Stimulated activated effector memory CD8-positive, alpha-beta T cell treated with anti-CD3 and anti-CD28 coated beads, Interleukin-12 subunit alpha, Interleukin-12 subunit beta, amount 100 ng/mL, for 72 hours (primary cell): Measurements from ENCODE around the gene LBR.

Experiments
- ATAC-seq: fragments of 150-1000 bp; cut with Tn5 transposase; 2 replicates; pipeline ENCODE4 v1.10.0; 2021
- DNase-seq, 2 donors: peaks; one replicate each; pipeline ENCODE4 v3.0.0; 2021 to 2022; ENCODE audit warnings: low spot score in 2 of 2
- H3K27ac Mint-ChIP-seq: one replicate; pipeline ENCODE4 v1.8.0; 2022; ENCODE audit warnings: mild to moderate bottlenecking, mixed read lengths
- H3K36me3 Mint-ChIP-seq: one replicate; pipeline ENCODE4 v1.8.0; 2022; ENCODE audit warnings: mild to moderate bottlenecking, mixed read lengths
- H3K4me1 Mint-ChIP-seq: one replicate; pipeline ENCODE4 v1.8.0; 2022; ENCODE audit warnings: mixed read lengths
- H3K4me3 Mint-ChIP-seq: one replicate; pipeline ENCODE4 v1.8.0; 2022; ENCODE audit warnings: mild to moderate bottlenecking, mixed read lengths
- H3K9me3 Mint-ChIP-seq: one replicate; pipeline ENCODE4 v1.8.0; 2022; ENCODE audit warnings: mixed read lengths

Gene LBR

DNA sequence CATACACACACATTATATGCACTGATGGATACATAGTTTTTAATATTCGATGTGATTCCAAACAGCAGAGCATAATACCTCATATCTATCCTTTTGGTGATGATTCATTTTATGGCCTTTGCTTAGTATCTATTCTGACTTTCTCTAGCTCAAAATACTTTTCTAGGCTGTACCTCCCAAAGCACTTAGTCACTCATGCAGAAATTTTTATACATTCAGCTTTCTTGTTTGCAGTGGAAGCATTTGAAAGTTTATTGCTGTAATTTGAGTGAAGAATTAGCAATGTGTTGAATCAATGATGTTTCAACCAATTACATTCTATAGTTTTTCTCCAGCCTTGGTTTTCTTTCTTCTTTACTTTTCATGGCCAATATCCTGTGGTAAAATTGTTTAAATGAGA lies 66.7 kb downstream of the LBR start:
- DNase-seq (no peak), ATAC-seq (no peak)
- no peak overlapping the region for H3K27ac Mint-ChIP-seq
- no peaks in the 10 kb centered on the region for H3K36me3 Mint-ChIP-seq
- H3K4me3 Mint-ChIP-seq: no peak overlapping the region
- H3K9me3 Mint-ChIP-seq: no peaks in the 10 kb centered on the region
- H3K4me1 Mint-ChIP-seq: no peaks in the 10 kb centered on the region

- H3K27ac Mint-ChIP-seq: no peak overlapping the region
- no peaks in the 10 kb centered on the region for H3K36me3 Mint-ChIP-seq
- DNase-seq: no peak
- no peaks in the 10 kb centered on the region for H3K9me3 Mint-ChIP-seq
- H3K4me3 Mint-ChIP-seq: no peak overlapping the region
- ATAC-seq: no peak
- H3K4me1 Mint-ChIP-seq: no peaks in the 10 kb centered on the region
These were observed 67.7 kb downstream of the LBR start for GRCh38 chr1:225360119-225360518.

DNA sequence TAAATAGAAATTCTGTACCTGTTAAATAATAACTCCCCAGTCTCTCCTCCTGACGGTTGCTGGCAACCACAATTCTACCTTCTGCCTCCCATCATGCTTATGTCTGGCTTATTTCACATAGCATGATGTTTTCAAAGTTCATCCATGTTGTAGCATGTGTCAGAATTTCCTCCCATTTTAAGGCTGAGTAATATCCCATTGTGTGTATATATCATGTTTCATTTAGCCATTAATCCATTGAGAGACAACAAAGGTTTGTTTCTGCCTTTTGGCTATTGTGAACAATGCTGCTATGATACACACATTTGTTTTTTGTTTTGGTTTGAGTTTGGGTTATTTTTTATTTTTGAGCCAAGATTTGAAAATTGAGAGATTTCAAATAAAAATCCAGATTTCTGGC lies 72.0 kb downstream of the LBR start:
- no peak overlapping the region for H3K4me3 Mint-ChIP-seq
- no peaks in the 10 kb centered on the region for H3K4me1 Mint-ChIP-seq
- no peak overlapping the region for H3K27ac Mint-ChIP-seq
- H3K9me3 Mint-ChIP-seq: no peaks in the 10 kb centered on the region
- DNase-seq: no peak
- H3K36me3 Mint-ChIP-seq: no peaks in the 10 kb centered on the region
- no peak for ATAC-seq

- DNase-seq: no peak
- Mint-ChIP-seq H3K27ac (no peak overlapping the region), H3K4me1 (no peaks in the 10 kb centered on the region), H3K36me3 (no peaks in the 10 kb centered on the region), H3K9me3 (no peaks in the 10 kb centered on the region), H3K4me3 (no peak overlapping the region)
- ATAC-seq: no peak
These were observed 72.9 kb downstream of the LBR start for GRCh38 chr1:225354906-225355305.
